ENCODE data around the gene ANXA3.

Gene ANXA3, protein sequence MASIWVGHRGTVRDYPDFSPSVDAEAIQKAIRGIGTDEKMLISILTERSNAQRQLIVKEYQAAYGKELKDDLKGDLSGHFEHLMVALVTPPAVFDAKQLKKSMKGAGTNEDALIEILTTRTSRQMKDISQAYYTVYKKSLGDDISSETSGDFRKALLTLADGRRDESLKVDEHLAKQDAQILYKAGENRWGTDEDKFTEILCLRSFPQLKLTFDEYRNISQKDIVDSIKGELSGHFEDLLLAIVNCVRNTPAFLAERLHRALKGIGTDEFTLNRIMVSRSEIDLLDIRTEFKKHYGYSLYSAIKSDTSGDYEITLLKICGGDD

DNA sequence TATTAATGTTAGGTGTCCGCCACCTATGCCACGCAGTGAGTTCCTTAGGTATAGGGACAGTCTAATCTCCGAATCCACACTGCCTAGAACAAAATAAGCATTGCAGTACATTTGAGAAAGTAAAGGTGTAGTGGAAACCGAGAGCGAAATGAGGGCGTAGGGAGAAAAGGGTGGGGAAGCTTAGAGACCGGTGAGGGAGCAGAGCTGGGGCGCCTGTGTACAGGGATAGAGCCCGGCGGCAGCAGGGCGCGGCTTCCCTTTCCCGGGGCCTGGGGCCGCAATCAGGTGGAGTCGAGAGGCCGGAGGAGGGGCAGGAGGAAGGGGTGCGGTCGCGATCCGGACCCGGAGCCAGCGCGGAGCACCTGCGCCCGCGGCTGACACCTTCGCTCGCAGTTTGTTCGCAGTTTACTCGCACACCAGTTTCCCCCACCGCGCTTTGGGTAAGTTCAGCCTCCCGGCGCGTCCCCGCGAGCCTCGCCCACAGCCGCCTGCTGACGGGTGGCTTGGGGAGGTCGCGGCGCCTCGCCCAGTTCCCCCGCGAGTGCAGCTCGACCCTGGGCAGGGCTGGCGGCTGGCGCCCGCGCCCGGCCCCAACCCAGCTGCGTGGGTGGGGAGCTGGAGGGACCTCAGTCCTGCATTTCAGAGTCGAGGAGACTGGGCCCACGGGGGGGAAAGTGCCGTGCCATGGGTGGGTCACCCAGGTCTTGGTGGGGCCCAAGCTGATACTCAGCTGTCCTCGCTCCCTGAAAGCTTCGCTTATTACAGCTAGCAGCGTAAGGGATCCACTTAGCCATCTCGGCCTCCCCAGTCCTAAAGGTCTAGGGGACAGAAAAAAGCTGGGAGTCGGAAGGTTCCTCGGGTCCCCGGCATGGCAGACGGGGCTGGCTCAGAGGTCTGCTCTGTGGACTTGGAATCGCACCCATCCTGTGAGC, at the start of gene ANXA3:
Gene ANXA3, plus strand, starts transcription at position 351 of the 932 bp plus-strand sequence. CDS start 2,704 bp downstream, outside the sequence.
- TF ChIP-seq NFIC (IDR thresholded peaks at IDR 0.05) (no peak; the same call in 1 of the 2 replicates), TEAD4 (IDR thresholded peaks at IDR 0.05) (no peak), EP300 (IDR thresholded peaks at IDR 0.05; ENCODE audit: borderline replicate concordance) (peak; percentile 13; the same call in 1 of the 2 replicates), ZBTB7A (IDR thresholded peaks at IDR 0.05; ENCODE audit: low read depth) (peak; percentile 74; the same call in 1 of the 2 replicates), TAF1 (IDR thresholded peaks at IDR 0.05; ENCODE audit: low read depth) (peak; percentile 65; the same call in 1 of the 2 replicates), EGR1 (IDR thresholded peaks at IDR 0.05) (peak; percentile 89)
- TF ChIP-seq, protein P1, sequence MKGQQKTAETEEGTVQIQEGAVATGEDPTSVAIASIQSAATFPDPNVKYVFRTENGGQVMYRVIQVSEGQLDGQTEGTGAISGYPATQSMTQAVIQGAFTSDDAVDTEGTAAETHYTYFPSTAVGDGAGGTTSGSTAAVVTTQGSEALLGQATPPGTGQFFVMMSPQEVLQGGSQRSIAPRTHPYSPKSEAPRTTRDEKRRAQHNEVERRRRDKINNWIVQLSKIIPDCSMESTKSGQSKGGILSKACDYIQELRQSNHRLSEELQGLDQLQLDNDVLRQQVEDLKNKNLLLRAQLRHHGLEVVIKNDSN (IDR thresholded peaks at IDR 0.05): 0 out of 2 replicates have a peak, but pooled peaks have one; percentile 4

GRCh38 chr4:78509043-78509442, 42.5 kb upstream of the ANXA3 start:
- TF ChIP-seq RAD21 (IDR thresholded peaks at IDR 0.05; ENCODE audit: low read depth): no peak
- TF ChIP-seq YY1 (IDR thresholded peaks at IDR 0.05; ENCODE audit: low read depth): no peak
- TF ChIP-seq, protein P2, sequence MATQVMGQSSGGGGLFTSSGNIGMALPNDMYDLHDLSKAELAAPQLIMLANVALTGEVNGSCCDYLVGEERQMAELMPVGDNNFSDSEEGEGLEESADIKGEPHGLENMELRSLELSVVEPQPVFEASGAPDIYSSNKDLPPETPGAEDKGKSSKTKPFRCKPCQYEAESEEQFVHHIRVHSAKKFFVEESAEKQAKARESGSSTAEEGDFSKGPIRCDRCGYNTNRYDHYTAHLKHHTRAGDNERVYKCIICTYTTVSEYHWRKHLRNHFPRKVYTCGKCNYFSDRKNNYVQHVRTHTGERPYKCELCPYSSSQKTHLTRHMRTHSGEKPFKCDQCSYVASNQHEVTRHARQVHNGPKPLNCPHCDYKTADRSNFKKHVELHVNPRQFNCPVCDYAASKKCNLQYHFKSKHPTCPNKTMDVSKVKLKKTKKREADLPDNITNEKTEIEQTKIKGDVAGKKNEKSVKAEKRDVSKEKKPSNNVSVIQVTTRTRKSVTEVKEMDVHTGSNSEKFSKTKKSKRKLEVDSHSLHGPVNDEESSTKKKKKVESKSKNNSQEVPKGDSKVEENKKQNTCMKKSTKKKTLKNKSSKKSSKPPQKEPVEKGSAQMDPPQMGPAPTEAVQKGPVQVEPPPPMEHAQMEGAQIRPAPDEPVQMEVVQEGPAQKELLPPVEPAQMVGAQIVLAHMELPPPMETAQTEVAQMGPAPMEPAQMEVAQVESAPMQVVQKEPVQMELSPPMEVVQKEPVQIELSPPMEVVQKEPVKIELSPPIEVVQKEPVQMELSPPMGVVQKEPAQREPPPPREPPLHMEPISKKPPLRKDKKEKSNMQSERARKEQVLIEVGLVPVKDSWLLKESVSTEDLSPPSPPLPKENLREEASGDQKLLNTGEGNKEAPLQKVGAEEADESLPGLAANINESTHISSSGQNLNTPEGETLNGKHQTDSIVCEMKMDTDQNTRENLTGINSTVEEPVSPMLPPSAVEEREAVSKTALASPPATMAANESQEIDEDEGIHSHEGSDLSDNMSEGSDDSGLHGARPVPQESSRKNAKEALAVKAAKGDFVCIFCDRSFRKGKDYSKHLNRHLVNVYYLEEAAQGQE (IDR thresholded peaks at IDR 0.05; ENCODE audit: low read depth): no peak
- TF ChIP-seq ZBTB7A (IDR thresholded peaks at IDR 0.05; ENCODE audit: low read depth): no peak
- no peak for TF ChIP-seq FOXM1 (IDR thresholded peaks at IDR 0.05; ENCODE audit: borderline replicate concordance, low read depth)
- TF ChIP-seq CREB1 (IDR thresholded peaks at IDR 0.05; ENCODE audit: low read depth): no peak
- TF ChIP-seq EP300 (IDR thresholded peaks at IDR 0.05; ENCODE audit: borderline replicate concordance): no peak
- no peak for TF ChIP-seq CEBPB (IDR thresholded peaks at IDR 0.05)
- TF ChIP-seq TEAD4 (IDR thresholded peaks at IDR 0.05): no peak
- TF ChIP-seq TCF12 (IDR thresholded peaks at IDR 0.05; ENCODE audit: low read depth): no peak
- TF ChIP-seq NFIC (IDR thresholded peaks at IDR 0.05): no peak
- TF ChIP-seq EGR1 (IDR thresholded peaks at IDR 0.05): no peak
- TF ChIP-seq TAF1 (IDR thresholded peaks at IDR 0.05; ENCODE audit: low read depth): no peak
- TF ChIP-seq, protein P3, sequence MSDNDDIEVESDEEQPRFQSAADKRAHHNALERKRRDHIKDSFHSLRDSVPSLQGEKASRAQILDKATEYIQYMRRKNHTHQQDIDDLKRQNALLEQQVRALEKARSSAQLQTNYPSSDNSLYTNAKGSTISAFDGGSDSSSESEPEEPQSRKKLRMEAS (IDR thresholded peaks at IDR 0.05): no peak
- TF ChIP-seq, protein P1 (IDR thresholded peaks at IDR 0.05): no peak

DNA sequence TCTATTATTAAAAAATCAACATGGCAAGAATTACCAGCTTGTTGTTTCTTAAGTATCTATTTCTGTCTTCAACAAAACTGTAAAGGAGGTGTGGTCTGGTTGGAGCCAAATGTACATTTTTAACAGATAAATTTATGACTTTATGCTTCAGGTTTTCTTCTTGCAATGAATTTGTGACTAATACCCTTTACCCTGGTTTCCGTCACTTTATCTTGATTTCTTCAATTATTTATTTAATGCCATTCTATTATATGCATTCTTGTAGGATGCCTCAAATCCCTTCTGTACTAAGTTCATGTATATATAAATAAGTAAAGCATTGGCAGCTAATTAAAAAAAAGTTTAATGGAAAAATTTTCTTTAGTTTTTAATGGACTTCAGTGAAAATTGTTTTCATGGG, 41.5 kb upstream of the ANXA3 start:
- TF ChIP-seq YY1 (IDR thresholded peaks at IDR 0.05; ENCODE audit: low read depth) (no peak), EP300 (IDR thresholded peaks at IDR 0.05; ENCODE audit: borderline replicate concordance) (no peak), EGR1 (IDR thresholded peaks at IDR 0.05) (no peak), ZBTB7A (IDR thresholded peaks at IDR 0.05; ENCODE audit: low read depth) (no peak), CEBPB (IDR thresholded peaks at IDR 0.05) (no peak), CREB1 (IDR thresholded peaks at IDR 0.05; ENCODE audit: low read depth) (no peak), FOXM1 (IDR thresholded peaks at IDR 0.05; ENCODE audit: borderline replicate concordance, low read depth) (no peak), NFIC (IDR thresholded peaks at IDR 0.05) (no peak), RAD21 (IDR thresholded peaks at IDR 0.05; ENCODE audit: low read depth) (no peak), TCF12 (IDR thresholded peaks at IDR 0.05; ENCODE audit: low read depth) (no peak), TAF1 (IDR thresholded peaks at IDR 0.05; ENCODE audit: low read depth) (no peak), TEAD4 (IDR thresholded peaks at IDR 0.05) (no peak)
- TF ChIP-seq, protein P2 (IDR thresholded peaks at IDR 0.05; ENCODE audit: low read depth): no peak
- TF ChIP-seq, protein P1 (IDR thresholded peaks at IDR 0.05): no peak
- TF ChIP-seq, protein P3 (IDR thresholded peaks at IDR 0.05): no peak

DNA sequence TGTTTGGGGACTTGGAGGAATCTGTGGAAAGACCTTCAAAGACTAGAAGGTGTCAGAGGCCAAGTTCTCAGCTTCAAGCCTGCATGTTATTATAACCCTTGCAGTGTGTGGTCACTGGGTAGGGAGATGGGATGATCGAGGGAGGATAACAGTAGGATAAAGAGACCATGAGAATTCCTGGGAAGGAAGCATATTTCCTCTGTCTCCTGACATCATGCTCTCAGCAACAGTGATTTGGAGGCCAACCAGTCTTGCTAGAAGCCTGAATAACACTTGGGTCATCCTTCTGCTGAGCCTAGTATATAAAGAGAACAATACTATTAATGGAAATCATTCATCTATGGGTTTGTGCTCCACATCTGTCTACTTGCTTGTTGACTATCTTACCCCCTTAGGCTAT, 40.9 kb upstream of the ANXA3 start:
- no peak for TF ChIP-seq YY1 (IDR thresholded peaks at IDR 0.05; ENCODE audit: low read depth)
- no peak for TF ChIP-seq ZBTB7A (IDR thresholded peaks at IDR 0.05; ENCODE audit: low read depth)
- TF ChIP-seq CEBPB (IDR thresholded peaks at IDR 0.05): no peak
- TF ChIP-seq, protein P3 (IDR thresholded peaks at IDR 0.05): no peak
- TF ChIP-seq TEAD4 (IDR thresholded peaks at IDR 0.05): no peak
- no peak for TF ChIP-seq RAD21 (IDR thresholded peaks at IDR 0.05; ENCODE audit: low read depth)
- no peak for TF ChIP-seq CREB1 (IDR thresholded peaks at IDR 0.05; ENCODE audit: low read depth)
- no peak for TF ChIP-seq TAF1 (IDR thresholded peaks at IDR 0.05; ENCODE audit: low read depth)
- TF ChIP-seq, protein P2 (IDR thresholded peaks at IDR 0.05; ENCODE audit: low read depth): no peak
- no peak for TF ChIP-seq NFIC (IDR thresholded peaks at IDR 0.05)
- no peak for TF ChIP-seq EGR1 (IDR thresholded peaks at IDR 0.05)
- no peak for TF ChIP-seq FOXM1 (IDR thresholded peaks at IDR 0.05; ENCODE audit: borderline replicate concordance, low read depth)
- no peak for TF ChIP-seq TCF12 (IDR thresholded peaks at IDR 0.05; ENCODE audit: low read depth)
- TF ChIP-seq, protein P1 (IDR thresholded peaks at IDR 0.05): no peak
- TF ChIP-seq EP300 (IDR thresholded peaks at IDR 0.05; ENCODE audit: borderline replicate concordance): no peak

Data from Ishikawa (cell line).